ENCODE data around the gene MB21D2.
A peak's percentile ranks its signal among the peaks of the same experiment; 100 is the strongest.
"Not testable (repeated sequence)": the region's sequence is repeated elsewhere in the genome, so short reads cannot be mapped to it uniquely, and the experiment has no call there.

The MB21D2 gene

DNA sequence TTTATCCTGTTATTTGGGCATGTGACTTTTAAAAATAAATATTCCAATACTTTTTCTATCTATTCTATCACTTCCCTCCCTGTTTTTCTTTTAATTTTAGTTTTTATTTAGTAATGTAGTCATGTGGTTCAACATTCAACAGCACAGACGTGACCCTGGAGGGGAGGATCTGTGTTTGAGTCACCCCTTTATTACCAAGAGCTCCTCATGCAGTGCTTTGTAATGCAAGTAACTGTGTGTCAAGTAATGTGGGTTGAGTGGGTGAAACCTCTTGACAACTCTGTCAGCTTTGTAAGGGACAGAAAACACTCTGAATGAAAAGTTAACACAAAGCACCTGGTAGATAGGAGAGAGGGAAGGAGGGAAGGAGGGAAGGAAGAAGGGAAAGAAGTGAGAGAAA lies 100.6 kb downstream of the MB21D2 start:
- FAIRE-seq = no peak
- DNase-seq (ENCODE audit: insufficient read length, low spot score) = no peak

DNA sequence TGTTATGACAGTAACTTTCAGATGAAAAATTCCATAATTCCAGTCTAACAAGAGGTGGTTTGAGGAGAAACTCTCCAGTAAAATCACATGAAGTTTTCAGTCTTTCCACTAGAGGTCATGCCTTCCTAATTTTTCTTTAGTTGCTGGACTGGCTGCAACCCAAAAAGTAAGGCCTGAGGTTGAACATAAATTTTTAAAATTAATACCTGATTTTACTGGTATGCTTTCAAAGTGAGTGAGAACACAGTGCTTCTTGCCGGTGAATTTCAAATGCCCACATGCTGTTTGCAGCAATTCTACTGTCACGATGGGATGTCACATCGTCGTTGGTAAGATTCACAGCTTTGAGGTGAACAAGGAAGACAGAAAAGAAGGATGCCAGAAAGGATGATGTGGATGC lies 101.3 kb downstream of the MB21D2 start:
- FAIRE-seq = peak; percentile 61
- peak; percentile 14 for DNase-seq (ENCODE audit: insufficient read length, low spot score)

DNA sequence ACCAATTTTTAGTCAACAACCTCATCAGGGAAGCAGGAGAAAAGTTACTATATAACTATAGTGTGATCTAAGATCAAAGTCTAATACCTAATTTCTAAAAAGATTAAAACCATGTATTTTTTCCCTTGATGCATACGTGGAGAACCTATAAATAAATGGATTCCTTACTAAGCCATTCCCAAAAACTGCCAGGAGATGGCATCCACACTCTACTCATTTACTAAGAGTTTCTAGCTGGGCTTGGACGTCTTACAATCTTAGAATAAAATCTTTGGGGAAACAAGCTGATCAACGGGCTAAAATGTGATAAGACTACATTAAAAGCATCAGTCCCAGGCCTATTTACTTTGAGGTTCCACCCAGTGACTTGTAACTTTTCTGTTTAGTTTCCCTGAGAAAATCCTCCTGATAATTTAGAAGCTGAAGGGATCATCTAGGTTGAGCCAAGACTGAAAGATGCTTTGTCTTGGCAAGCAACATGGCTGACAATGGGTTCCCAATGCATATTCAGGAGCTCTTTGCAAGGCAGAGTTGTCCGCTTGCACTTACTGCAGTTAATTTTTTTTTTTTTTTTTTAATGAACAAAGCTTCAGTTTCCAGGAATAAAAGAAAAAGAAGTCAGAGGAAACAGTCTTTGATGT lies 104.8 kb downstream of the MB21D2 start:
- no peak for DNase-seq (ENCODE audit: insufficient read length, low spot score)
- no peak for FAIRE-seq

DNA sequence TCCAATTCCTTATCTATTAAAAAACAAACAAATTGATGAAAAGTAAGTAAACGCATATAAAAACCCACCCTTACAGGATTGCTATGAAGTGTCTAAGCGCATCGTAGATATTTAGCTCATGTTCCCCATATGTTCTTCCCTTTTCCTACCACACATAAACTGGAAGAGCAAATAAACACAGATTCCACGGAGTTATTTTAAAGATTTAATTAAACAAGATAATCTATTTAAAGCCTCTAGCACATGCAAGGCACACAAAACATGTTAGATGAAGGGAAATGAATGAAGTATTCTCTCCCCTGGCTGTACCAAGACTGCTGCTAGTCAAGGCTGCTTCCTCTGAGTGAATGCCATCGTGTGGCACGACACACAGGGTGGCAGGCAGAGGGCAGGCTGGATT lies 111.9 kb downstream of the MB21D2 start:
- FAIRE-seq (no peak), DNase-seq (ENCODE audit: insufficient read length, low spot score) (no peak)

DNA sequence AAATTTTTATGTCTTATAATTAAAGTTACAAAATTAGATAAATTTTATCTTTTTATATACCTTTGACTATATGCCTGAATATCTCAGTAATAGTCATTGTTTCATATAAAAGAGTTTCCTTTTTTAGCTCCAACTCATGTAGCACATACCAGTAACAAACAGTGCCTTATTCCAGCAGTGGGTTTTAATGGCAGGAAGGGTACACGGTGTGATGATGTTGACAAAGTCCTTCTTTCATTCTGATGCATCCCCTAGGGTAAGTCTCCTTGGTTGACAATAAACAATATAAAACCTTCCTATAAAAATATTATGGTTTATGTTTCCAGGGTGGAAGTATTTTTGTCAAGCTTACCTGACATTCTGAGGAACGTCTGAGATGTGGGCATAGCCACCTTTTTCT lies 113.2 kb downstream of the MB21D2 start:
- no peak for FAIRE-seq
- DNase-seq (ENCODE audit: insufficient read length, low spot score) = no peak

DNA sequence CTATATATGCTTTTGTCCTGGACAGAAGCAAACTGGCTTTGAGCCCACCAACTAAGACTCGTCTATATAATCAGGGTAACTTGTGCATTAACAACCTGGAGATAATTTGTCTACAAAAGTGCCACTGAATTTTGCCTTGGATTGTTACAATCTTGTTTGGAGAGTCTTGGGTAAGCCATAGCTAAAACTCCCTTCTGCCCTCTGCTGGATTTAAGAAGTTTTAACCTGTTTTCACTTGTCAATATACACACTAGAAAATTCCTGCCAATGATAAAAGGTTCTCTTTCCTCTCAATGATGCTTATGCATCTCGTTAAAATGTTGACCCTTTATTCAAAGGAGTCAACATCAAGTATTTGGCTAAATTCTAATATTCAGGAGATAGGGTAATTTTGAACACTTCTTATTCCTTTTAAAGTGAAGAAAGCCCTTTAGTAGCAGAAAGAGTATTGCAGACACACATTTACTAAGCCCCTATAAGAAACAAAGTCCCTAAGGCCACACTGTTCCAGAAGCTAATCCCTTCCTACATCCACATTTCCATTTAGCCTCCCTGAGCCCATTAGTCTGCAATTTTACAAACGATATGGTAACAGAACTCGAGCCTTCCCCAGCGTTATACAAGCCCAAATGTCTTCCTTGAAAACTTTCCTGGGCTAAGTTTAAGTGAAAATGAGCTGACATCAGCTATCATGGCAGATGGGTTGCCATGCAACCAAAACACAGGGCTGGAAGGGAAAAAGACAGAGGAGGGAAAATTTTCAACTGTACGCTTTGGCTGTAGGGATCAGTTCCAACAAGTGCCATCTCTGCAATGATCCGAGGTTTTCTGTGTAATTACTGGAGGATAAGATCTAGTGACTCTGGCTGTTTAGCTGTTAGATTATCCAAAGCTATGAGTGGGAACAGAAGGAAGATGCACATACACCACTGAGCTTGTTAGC lies 114.4 kb downstream of the MB21D2 start:
- peak; percentile 36 for DNase-seq (ENCODE audit: insufficient read length, low spot score)
- peak; percentile 45 for FAIRE-seq

DNA sequence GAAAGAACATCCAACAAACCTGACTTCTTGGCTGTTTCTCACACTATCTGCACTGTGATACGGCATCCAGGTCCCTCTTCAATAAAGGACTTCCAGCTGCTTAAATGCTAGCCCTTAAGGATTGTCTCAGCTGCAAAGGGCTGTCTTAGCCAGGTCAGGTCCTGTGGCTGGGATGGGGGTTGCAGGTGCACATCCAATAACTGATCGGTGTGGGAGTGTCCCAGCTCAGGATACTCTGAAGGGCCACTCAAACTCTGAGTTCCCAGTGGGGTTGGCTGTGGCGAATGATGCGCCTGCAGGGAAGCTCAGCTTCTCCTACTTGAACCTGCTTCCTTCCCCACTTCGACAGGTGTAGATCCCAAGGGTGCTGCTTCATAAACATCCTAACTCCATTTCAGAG lies 115.7 kb downstream of the MB21D2 start:
- no peak for DNase-seq (ENCODE audit: insufficient read length, low spot score)
- no peak for FAIRE-seq

DNA sequence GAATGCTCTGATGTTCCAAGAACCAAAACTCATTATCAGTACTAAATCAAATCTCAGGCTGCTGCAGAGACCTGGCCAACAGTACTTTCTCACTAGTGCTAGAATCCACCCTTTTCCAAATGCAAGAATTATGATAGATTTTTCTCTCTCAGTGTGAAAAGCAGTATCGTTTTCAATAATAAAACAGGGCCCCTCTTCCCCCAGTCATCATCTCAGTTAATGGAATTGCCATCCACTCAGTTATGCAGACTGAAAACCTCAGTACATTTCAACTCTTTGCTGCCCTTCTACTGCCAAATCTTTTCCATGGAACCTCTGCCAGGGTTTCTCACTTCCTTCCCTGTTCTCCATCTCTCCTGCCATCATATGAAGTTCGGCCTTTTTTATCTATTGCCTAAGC lies 117.9 kb downstream of the MB21D2 start:
- FAIRE-seq (no peak), DNase-seq (ENCODE audit: insufficient read length, low spot score) (no peak)

DNA sequence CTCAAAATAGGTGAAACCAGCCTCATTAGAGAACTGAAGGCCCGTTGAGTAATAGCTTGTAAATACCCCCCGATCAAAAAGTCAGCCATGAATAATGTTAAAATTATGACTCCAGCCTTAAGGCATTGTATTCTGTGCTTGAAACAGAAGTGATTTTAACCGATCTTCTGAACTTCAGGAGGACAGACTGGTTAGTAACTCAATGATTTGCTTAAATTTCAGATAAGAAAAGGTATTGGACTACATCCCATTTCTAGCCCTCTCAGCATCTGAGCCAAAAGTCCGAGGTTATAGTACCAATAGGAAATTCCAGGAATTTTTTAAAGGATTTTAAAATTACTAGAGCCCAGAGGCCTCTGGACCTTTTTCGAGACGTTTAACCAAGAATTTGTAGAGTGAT lies 122.6 kb downstream of the MB21D2 start:
- FAIRE-seq (no peak), DNase-seq (ENCODE audit: insufficient read length, low spot score) (no peak)

DNA sequence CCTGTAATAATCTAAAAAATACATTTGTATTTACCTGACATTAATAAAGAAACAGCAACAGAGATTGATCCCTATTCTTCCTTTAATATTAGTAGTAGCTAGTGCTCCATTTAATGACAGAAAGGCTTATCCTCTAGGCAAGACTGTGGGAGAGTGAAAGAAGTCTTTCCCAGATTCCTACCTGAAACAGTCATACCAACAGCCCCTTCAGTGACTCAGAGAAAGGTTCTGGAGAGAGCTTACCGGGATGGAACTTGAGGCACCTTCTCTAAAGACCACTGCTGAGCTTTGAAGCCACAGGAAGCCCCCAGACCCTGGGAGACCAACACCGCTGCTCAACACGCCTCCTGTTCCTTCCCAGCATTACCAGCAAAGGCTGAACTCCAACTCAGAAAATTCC lies 123.4 kb downstream of the MB21D2 start:
- FAIRE-seq (no peak), DNase-seq (ENCODE audit: insufficient read length, low spot score) (no peak)

DNA sequence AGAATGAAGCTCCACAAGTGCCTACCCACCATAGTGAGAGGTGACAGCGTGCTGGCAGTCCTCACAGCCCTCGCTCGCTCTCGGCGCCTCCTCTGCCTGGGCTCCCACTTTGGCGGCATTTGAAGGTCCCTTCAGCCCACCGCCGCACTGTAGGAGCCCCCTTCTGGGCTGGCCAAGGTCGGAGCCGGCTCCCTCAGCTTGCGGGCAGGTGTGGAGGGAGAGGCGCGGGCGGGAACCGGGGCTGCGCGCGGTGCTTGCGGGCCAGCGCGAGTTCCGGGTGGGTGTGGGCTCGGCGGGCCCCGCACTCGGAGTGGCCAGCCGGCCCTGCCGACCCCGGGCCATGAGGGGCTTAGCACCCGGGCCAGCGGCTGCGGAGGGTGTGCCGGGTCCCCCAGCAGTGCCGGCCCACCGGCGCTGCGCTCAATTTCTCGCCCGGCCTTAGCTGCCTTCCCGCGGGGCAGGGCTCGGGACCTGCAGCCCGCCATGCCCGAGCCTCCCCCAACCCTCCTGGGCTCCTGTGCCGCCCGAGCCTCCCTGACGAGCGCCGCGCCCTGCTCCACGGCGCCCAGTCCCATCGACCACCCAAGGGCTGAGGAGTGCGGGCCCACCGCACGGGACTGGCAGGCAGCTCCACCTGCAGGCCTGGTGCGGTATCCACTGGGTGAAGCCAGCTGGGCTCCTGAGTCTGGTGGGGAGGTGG lies 128.7 kb downstream of the MB21D2 start:
- not testable (repeated sequence) for DNase-seq (ENCODE audit: insufficient read length, low spot score); FAIRE-seq

DNA sequence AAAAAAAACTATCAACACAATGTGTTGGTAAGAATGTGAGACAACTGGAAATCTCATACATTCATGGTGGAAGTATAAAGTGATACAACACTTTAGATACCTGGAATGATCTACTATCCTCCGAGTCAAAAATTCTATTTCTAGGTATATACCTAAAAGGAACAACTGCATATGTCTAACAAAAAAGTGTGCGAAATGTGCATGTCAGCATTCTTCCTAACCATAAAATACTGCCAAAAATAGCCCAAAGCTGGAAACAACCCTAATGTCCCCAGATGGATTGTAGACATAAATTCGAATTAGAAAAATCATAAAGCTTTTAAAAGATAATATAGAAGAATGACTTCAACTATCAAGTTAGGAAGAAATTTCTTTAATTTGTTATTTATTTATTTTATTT lies 139.1 kb downstream of the MB21D2 start:
- no peak for DNase-seq (ENCODE audit: insufficient read length, low spot score)
- FAIRE-seq = no peak

DNA sequence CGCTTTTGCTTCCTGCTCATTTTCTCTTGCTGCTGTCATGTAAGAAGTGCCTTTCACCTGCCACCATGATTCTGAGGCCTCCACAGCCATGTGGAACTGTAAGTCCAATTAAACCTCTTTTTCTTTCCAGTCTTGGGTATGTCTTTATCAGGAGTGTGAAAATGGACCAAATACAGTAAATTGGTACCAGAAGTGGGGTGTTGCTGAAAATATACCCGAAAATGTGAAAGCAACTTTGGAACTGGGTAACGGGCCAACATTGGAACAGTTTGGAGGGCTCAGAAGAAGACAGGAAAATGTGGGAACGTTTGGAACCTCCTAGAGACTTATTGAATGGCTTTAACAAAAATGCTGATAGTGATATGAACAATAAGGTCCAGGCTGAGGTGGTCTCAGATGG lies 143.3 kb downstream of the MB21D2 start:
- not testable (repeated sequence) for FAIRE-seq; DNase-seq (ENCODE audit: insufficient read length, low spot score)

DNA sequence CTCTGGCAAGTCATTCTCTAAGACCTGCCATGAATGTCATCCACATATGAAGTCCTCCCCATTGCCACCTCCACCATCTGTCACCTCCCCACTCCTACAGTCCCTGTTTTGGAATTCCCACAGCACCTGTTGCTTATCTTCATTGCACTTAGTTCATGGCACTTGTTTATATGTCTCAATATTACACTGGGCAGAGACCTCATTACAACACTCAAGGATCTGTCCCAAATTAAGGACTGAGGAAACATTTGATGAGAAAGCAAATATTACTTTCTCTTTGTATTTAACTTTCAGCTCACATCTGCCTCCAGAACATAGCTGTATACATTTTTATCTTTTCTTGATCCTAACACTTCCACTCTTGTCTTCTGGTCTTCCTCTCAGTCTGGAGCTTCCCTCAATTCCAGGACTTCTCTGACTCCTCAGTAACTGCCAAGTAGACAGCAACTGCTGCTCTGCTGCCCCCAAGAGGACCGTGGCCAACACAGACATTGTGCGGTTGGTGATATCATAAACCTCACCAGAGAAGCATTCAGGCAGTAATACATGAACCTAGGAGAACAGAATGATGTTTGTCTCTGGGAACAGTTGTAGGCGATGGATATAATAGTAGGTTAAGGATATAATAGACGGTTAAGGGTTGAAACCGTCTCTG lies 145.3 kb downstream of the MB21D2 start:
- no peak for FAIRE-seq

DNA sequence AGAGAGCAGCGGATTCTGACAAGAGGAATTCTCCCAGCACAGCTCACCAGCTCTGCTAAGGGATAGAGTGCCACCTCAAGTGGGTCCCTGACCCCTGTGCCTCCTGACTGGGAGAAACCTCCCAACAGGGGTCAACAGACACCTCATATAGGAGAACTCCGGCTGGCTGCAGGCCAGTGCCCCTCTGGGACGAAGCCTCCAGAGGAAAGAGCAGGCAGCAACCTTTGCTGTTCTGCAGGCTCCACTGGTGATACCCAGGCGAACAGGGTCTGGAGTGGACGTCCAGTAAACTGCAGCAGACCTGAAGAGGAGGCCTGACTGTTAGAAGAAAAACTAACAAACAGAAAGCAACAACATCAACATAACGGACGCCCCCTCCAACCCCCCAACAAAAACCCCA lies 159.0 kb downstream of the MB21D2 start:
- DNase-seq (ENCODE audit: insufficient read length, low spot score) = no peak
- no peak for FAIRE-seq

More for the DNA sequence above, 145.3 kb downstream of the MB21D2 start:
- DNase-seq (ENCODE audit: insufficient read length, low spot score) = no peak

DNA sequence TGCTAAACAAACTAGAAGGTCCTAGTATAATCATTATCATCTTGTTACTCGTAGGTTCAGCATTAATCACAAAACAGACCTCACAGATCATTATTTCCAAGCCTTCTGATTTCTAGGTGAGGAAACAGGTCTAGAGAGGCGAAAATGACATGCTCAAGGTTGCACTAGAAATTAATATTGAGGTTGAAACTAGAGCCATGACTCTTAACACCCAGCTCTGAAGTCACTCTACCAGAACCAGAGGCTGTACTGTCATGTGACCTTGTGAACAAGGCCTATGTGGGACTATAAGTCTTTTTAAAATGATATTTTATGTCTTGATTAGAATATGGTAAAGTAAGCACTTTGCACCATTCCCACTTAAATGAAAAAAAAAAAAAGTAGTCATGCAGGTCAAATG lies 166.5 kb downstream of the MB21D2 start:
- no peak for DNase-seq (ENCODE audit: insufficient read length, low spot score)
- no peak for FAIRE-seq

DNA sequence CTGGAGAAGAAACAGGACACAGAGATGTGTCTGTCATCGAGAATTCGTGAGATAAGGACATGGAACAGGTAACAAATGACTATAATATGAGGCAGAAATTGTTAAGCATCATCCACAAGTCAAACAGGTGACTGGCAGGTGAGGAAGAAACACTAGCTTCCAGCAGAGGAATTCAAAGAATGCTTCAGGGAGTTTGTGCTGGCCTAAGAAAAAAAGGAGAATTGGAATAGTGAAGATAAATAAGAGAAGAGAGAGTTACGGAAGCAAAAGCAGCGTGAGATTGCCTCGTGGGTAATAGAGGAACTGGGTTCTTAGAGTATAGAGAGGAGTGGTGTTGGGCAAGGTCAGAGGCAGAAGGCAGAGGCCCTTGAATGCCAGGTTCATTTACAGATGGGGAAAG lies 167.5 kb downstream of the MB21D2 start:
- DNase-seq (ENCODE audit: insufficient read length, low spot score) (no peak), FAIRE-seq (no peak)

DNA sequence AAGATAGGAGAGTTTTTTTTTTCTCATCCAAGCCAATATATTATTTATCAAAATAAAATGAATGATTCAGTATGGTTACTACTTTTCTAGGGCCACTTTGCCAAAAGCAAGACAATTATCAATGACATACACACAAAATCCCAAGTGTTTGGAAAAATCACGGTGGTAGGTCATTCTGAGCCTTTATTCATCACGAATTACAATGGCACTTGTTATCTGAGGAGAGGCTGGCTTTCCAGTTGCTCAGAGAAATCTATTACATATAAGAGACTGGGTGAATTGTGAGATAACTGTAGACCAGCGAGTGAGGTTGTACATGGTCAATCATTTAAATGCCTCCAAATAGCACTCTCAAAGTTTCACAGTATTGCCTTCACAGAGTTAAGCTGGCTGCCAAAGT lies 169.9 kb downstream of the MB21D2 start:
- FAIRE-seq (no peak), DNase-seq (ENCODE audit: insufficient read length, low spot score) (no peak)

DNA sequence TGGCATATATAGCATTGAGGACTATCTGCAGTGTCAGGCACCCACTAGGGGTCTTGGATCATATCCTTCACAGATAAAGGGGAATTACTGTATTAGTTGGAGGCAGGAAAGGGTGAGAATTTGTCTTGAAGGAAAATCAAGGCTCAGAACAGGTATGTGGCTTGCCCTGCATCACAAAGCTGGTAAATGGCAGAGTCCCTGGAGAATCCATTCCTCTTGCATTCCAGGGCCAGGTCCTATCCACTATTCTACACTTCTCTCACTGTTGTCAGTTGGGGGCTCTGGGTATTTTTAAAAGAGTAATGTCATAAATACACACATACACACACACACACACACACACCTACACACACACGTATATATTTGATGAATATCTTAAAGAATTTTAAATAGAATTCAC lies 170.5 kb downstream of the MB21D2 start:
- no peak for DNase-seq (ENCODE audit: insufficient read length, low spot score)
- no peak for FAIRE-seq

Data from GM19239 (cell line).